Loucy (cell line): ENCODE data around the gene HEMGN.

Experiments used
- H2AFZ ChIP-seq: fragments of 200-600 bp; sonication (generic); 2 replicates; pipeline ENCODE4 v1.6.0; 2016; ENCODE audit warnings: antibody characterized with exemption, mild to moderate bottlenecking, low read length, moderate library complexity
- H3F3A ChIP-seq: fragments of 200-600 bp; 2 replicates; pipeline ENCODE4 v1.6.0; 2016; ENCODE audit warnings: antibody characterized with exemption, low read depth, mild to moderate bottlenecking
- H3K27me3 ChIP-seq: fragments of 200-600 bp; sonication (generic); 2 replicates; pipeline ENCODE4 v1.6.1; 2014; ENCODE audit warnings: low read length, mild to moderate bottlenecking; ENCODE audit not compliant: insufficient read depth, poor library complexity, severe bottlenecking
- H3K36me3 ChIP-seq: fragments of 200-600 bp; sonication (generic); 2 replicates; pipeline ENCODE4 v1.6.1; 2016; ENCODE audit warnings: low read length; ENCODE audit not compliant: insufficient read depth
- H3K4me1 ChIP-seq: fragments of 200-600 bp; sonication (generic); 2 replicates; pipeline ENCODE4 v1.5.1; 2014; ENCODE audit warnings: low read length, mild to moderate bottlenecking; ENCODE audit not compliant: insufficient read depth, poor library complexity, severe bottlenecking
- H3K4me2 ChIP-seq: fragments of 200-600 bp; sonication (generic); 2 replicates; pipeline ENCODE4 v1.6.0; 2014; ENCODE audit warnings: antibody characterized with exemption, low read length, low read depth, mild to moderate bottlenecking; ENCODE audit not compliant: poor library complexity, severe bottlenecking
- H3K4me3 ChIP-seq: fragments of 200-600 bp; sonication (generic); 2 replicates; pipeline ENCODE4 v1.5.1; 2014; ENCODE audit warnings: low read length, mild to moderate bottlenecking, mixed read lengths; ENCODE audit not compliant: poor library complexity, severe bottlenecking
- H3K79me2 ChIP-seq: fragments of 200-600 bp; sonication (generic); 2 replicates; pipeline ENCODE4 v1.6.1; 2014; ENCODE audit warnings: low read length; ENCODE audit not compliant: insufficient read depth
- H3K9ac ChIP-seq: fragments of 200-600 bp; sonication (generic); 2 replicates; pipeline ENCODE4 v1.6.0; 2014; ENCODE audit warnings: mild to moderate bottlenecking, low read depth, low read length, moderate library complexity; ENCODE audit not compliant: poor library complexity, severe bottlenecking
- H3K9me2 ChIP-seq: fragments of 200-600 bp; sonication (generic); replicated peaks from 2 replicates; pipeline ENCODE4 v1.6.1; 2016; ENCODE audit warnings: low read depth, low read length, mixed read lengths
- H3K9me3 ChIP-seq: fragments of 200-600 bp; sonication (generic); 2 replicates; pipeline ENCODE4 v1.6.1; 2014; ENCODE audit warnings: mild to moderate bottlenecking, antibody characterized with exemption, low read length, low read depth; ENCODE audit not compliant: insufficient read depth
- H4K20me1 ChIP-seq: fragments of 200-600 bp; sonication (generic); 2 replicates; pipeline ENCODE4 v1.6.0; 2014; ENCODE audit warnings: antibody characterized with exemption, low read length, mild to moderate bottlenecking; ENCODE audit not compliant: insufficient read depth, poor library complexity, severe bottlenecking
- CTCF ChIP-seq: fragments of 200-600 bp; sonication (generic); conservative IDR thresholded peaks from 2 replicates; pipeline ENCODE4 v1.5.1; 2014; ENCODE audit warnings: mild to moderate bottlenecking, antibody characterized with exemption, low read length
- EZH2phosphoT487 ChIP-seq: fragments of 200-600 bp; IDR thresholded peaks from 2 replicates; pipeline ENCODE4 v1.6.1; 2018; ENCODE audit warnings: antibody characterized with exemption, mild to moderate bottlenecking, moderate library complexity, borderline replicate concordance

The HEMGN gene

GRCh38 chr9:97924386-97924785 is 13.6 kb downstream of the HEMGN start:
- Histone ChIP-seq H2AFZ (no peak overlapping the region), H3K27me3 (no peaks in the 10 kb centered on the region), H3K79me2 (peaks cover 34% of the 10 kb centered on the region), H4K20me1 (peaks cover 13% of the 10 kb centered on the region), H3K4me3 (no peak overlapping the region), H3K4me2 (peak overlapping the region; percentile 96), H3K36me3 (peaks cover 20% of the 10 kb centered on the region; the same call in 1 of the 2 replicates), H3K9ac (peak overlapping the region; percentile 2), H3K9me2 (no peaks in the 10 kb centered on the region), H3K9me3 (no peaks in the 10 kb centered on the region), H3F3A (peaks cover 3% of the 10 kb centered on the region; the same call in 1 of the 2 replicates), H3K4me1 (peaks cover 26% of the 10 kb centered on the region)
- no peak for TF ChIP-seq EZH2phosphoT487
- TF ChIP-seq CTCF, result no peak

GRCh38 chr9:97923529-97924108 is 14.4 kb downstream of the HEMGN start:
- H3K9me3 ChIP-seq, result no peaks in the 10 kb centered on the region
- no peaks in the 10 kb centered on the region for H3K9me2 ChIP-seq
- H3K4me2 ChIP-seq, result peak overlapping the region; percentile 96
- H3K79me2 ChIP-seq, result peaks cover 26% of the 10 kb centered on the region
- peak overlapping the region; percentile 95 for H3K4me3 ChIP-seq
- peaks cover 11% of the 10 kb centered on the region for H4K20me1 ChIP-seq
- TF ChIP-seq EZH2phosphoT487 (no peak), CTCF (peak; percentile 99)
- H3F3A ChIP-seq, result peaks cover 3% of the 10 kb centered on the region; the same call in 1 of the 2 replicates
- peak overlapping the region; percentile 90 for H3K9ac ChIP-seq
- peaks cover 16% of the 10 kb centered on the region; the same call in 1 of the 2 replicates for H3K36me3 ChIP-seq
- H3K27me3 ChIP-seq, result no peaks in the 10 kb centered on the region
- peaks cover 26% of the 10 kb centered on the region for H3K4me1 ChIP-seq
- H2AFZ ChIP-seq, result peak overlapping the region; percentile 40; the same call in 1 of the 2 replicates

- TF ChIP-seq CTCF (peak; percentile 95), EZH2phosphoT487 (no peak)
- H3K4me1 ChIP-seq, result peaks cover 22% of the 10 kb centered on the region
Measured at GRCh38 chr9:97921959-97922724, 15.8 kb downstream of the HEMGN start, which contains the start of gene TRMO. Gene TRMO, minus strand, starts transcription at chr9:97922500. Its CDS starts 7 bp downstream, at chr9:97922493.

More at GRCh38 chr9:97921959-97922724, 15.8 kb downstream of the HEMGN start, which contains the start of gene TRMO:
- Histone ChIP-seq H2AFZ (peak within 1 kb of the TSS; percentile 99), H3K9me2 (no peaks in the 10 kb centered on the region), H3K27me3 (no peaks in the 10 kb centered on the region), H3K79me2 (peaks cover 12% of the 10 kb centered on the region), H3K9me3 (no peaks in the 10 kb centered on the region), H3K4me3 (peak within 1 kb of the TSS; percentile 95), H3K36me3 (peaks cover 11% of the 10 kb centered on the region; the same call in 1 of the 2 replicates), H3K4me2 (peak within 1 kb of the TSS; percentile 96), H3K9ac (peak within 1 kb of the TSS; percentile 90), H3F3A (peaks cover 3% of the 10 kb centered on the region; the same call in 1 of the 2 replicates), H4K20me1 (no peaks in the 10 kb centered on the region)
